Measurements from ENCODE around the gene CPSF6.

Gene CPSF6

DNA sequence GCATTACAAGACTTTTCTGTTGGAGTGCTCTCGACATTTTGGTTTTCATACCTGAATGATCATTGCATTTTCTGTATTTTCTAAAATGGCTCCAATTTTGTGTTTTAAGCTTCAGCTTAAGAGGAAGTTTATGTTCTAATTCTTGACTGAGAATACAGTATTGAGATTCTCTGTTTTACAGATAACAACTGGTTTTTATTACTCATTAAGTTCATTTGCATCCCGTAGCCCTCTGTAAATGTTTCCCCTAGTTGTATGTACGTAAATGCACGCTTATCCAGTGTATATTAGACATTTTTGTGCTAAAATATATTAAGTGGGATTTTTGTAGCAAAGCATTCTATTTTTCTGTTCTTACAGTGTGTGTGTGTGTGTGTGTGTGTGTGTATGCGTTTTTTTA, 33.1 kb downstream of the CPSF6 start:
- H3K9me3 ChIP-seq (ENCODE audit: insufficient read depth, low read depth, low read length): no peaks in the 10 kb centered on the region
- no peak overlapping the region for H3K4me2 ChIP-seq (ENCODE audit: low read depth, low read length, poor library complexity, severe bottlenecking)
- no peaks in the 10 kb centered on the region for H3K27me3 ChIP-seq (ENCODE audit: insufficient read depth, low read length, poor library complexity, severe bottlenecking)
- H4K20me1 ChIP-seq (ENCODE audit: insufficient read depth, low read length, poor library complexity, severe bottlenecking): peaks cover 10% of the 10 kb centered on the region
- H3K9me2 ChIP-seq (replicated peaks; ENCODE audit: low read depth, low read length): no peaks in the 10 kb centered on the region
- no peak overlapping the region for H2AFZ ChIP-seq (ENCODE audit: low read length)
- H3K4me3 ChIP-seq (ENCODE audit: low read length, poor library complexity, severe bottlenecking): no peak overlapping the region
- no peak overlapping the region for H3K9ac ChIP-seq (ENCODE audit: low read depth, low read length, poor library complexity, severe bottlenecking)
- peaks cover 9% of the 10 kb centered on the region for H3K4me1 ChIP-seq (ENCODE audit: insufficient read depth, low read length, poor library complexity, severe bottlenecking)
- H3F3A ChIP-seq (ENCODE audit: low read depth): no peaks in the 10 kb centered on the region; the same call in 1 of the 2 replicates
- peaks cover 25% of the 10 kb centered on the region for H3K36me3 ChIP-seq (ENCODE audit: insufficient read depth, low read length)
- H3K79me2 ChIP-seq (ENCODE audit: insufficient read depth, low read length): no peaks in the 10 kb centered on the region
- TF ChIP-seq, protein P1, sequence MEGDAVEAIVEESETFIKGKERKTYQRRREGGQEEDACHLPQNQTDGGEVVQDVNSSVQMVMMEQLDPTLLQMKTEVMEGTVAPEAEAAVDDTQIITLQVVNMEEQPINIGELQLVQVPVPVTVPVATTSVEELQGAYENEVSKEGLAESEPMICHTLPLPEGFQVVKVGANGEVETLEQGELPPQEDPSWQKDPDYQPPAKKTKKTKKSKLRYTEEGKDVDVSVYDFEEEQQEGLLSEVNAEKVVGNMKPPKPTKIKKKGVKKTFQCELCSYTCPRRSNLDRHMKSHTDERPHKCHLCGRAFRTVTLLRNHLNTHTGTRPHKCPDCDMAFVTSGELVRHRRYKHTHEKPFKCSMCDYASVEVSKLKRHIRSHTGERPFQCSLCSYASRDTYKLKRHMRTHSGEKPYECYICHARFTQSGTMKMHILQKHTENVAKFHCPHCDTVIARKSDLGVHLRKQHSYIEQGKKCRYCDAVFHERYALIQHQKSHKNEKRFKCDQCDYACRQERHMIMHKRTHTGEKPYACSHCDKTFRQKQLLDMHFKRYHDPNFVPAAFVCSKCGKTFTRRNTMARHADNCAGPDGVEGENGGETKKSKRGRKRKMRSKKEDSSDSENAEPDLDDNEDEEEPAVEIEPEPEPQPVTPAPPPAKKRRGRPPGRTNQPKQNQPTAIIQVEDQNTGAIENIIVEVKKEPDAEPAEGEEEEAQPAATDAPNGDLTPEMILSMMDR (conservative IDR thresholded peaks at IDR 0.05; ENCODE audit: low read length): no peak
- TF ChIP-seq EZH2phosphoT487 (IDR thresholded peaks at IDR 0.05; ENCODE audit: borderline replicate concordance): no peak

DNA sequence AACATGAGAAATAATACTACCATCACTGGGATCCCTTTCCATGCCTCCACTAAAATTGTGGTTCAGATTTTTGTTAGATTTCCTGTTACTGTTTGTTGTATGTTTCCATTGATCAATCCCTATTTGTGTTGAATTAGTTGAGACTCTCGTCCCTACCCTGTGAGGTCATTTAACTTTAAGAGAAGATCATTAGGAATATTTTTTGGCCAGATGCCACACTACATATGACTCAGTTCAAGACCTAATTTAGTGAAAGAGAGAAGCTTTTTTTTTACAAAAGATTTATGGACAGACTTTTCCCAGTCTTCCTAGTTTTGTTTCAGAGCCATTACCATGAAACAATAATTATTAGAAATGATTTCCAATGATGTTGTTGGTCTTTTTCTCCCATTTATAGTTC, 35.5 kb downstream of the CPSF6 start:
- no peaks in the 10 kb centered on the region for H3K27me3 ChIP-seq (ENCODE audit: insufficient read depth, low read length, poor library complexity, severe bottlenecking)
- no peak for TF ChIP-seq EZH2phosphoT487 (IDR thresholded peaks at IDR 0.05; ENCODE audit: borderline replicate concordance)
- TF ChIP-seq, protein P1 (conservative IDR thresholded peaks at IDR 0.05; ENCODE audit: low read length): no peak
- H3K79me2 ChIP-seq (ENCODE audit: insufficient read depth, low read length): no peaks in the 10 kb centered on the region
- H3K4me3 ChIP-seq (ENCODE audit: low read length, poor library complexity, severe bottlenecking): no peak overlapping the region
- H3K36me3 ChIP-seq (ENCODE audit: insufficient read depth, low read length): peaks cover 14% of the 10 kb centered on the region; the same call in 1 of the 2 replicates
- H2AFZ ChIP-seq (ENCODE audit: low read length): no peak overlapping the region
- H3F3A ChIP-seq (ENCODE audit: low read depth): no peaks in the 10 kb centered on the region; the same call in 1 of the 2 replicates
- no peaks in the 10 kb centered on the region for H3K9me2 ChIP-seq (replicated peaks; ENCODE audit: low read depth, low read length)
- no peaks in the 10 kb centered on the region for H3K9me3 ChIP-seq (ENCODE audit: insufficient read depth, low read depth, low read length)
- no peak overlapping the region for H3K4me2 ChIP-seq (ENCODE audit: low read depth, low read length, poor library complexity, severe bottlenecking)
- H4K20me1 ChIP-seq (ENCODE audit: insufficient read depth, low read length, poor library complexity, severe bottlenecking): peaks cover 4% of the 10 kb centered on the region
- H3K9ac ChIP-seq (ENCODE audit: low read depth, low read length, poor library complexity, severe bottlenecking): no peak overlapping the region
- peaks cover 9% of the 10 kb centered on the region for H3K4me1 ChIP-seq (ENCODE audit: insufficient read depth, low read length, poor library complexity, severe bottlenecking)

DNA sequence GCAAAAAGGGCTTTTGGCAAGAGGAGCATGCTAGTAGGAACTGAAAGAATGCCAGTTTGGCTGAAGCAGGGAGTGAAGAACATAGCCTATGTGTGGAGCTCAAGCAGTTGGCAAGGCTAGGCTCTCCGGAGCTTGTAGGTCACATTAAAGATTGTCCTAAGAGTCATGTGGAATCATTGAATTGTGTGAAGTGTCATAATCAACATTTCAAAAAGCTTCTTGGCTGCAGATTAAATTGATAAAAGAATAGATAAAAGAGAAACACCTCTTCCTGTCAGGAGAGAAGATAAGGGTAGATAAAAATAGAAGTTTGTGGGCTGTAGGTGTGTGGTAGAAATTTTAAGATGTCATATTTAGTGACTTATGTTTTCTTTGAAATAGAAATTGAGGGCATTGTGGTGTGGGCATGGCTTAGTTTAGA, 36.1 kb downstream of the CPSF6 start:
- Histone ChIP-seq H4K20me1 (ENCODE audit: insufficient read depth, low read length, poor library complexity, severe bottlenecking) (peaks cover 4% of the 10 kb centered on the region), H3K36me3 (ENCODE audit: insufficient read depth, low read length) (peaks cover 8% of the 10 kb centered on the region; the same call in 1 of the 2 replicates), H3K4me1 (ENCODE audit: insufficient read depth, low read length, poor library complexity, severe bottlenecking) (peaks cover 9% of the 10 kb centered on the region), H3K79me2 (ENCODE audit: insufficient read depth, low read length) (no peaks in the 10 kb centered on the region), H3K4me3 (ENCODE audit: low read length, poor library complexity, severe bottlenecking) (no peak overlapping the region), H3K9ac (ENCODE audit: low read depth, low read length, poor library complexity, severe bottlenecking) (no peak overlapping the region), H2AFZ (ENCODE audit: low read length) (no peak overlapping the region), H3K9me3 (ENCODE audit: insufficient read depth, low read depth, low read length) (no peaks in the 10 kb centered on the region), H3F3A (ENCODE audit: low read depth) (no peaks in the 10 kb centered on the region; the same call in 1 of the 2 replicates), H3K4me2 (ENCODE audit: low read depth, low read length, poor library complexity, severe bottlenecking) (no peak overlapping the region), H3K27me3 (ENCODE audit: insufficient read depth, low read length, poor library complexity, severe bottlenecking) (no peaks in the 10 kb centered on the region), H3K9me2 (replicated peaks; ENCODE audit: low read depth, low read length) (no peaks in the 10 kb centered on the region)
- no peak for TF ChIP-seq EZH2phosphoT487 (IDR thresholded peaks at IDR 0.05; ENCODE audit: borderline replicate concordance)
- TF ChIP-seq, protein P1 (conservative IDR thresholded peaks at IDR 0.05; ENCODE audit: low read length): no peak

Data from Loucy (cell line).